GM21825 (cell line): ENCODE data around the gene CEP170.
A peak's percentile ranks its signal among the peaks of the same experiment; 100 is the strongest.

Experiments
- ATAC-seq: cut with Tn5 transposase; IDR thresholded peaks from one replicate; pipeline ENCODE4 v1.9.1; 2021; ENCODE audit warnings: mild to moderate bottlenecking, moderate library complexity; ENCODE audit not compliant: unreplicated experiment

The CEP170 gene

DNA sequence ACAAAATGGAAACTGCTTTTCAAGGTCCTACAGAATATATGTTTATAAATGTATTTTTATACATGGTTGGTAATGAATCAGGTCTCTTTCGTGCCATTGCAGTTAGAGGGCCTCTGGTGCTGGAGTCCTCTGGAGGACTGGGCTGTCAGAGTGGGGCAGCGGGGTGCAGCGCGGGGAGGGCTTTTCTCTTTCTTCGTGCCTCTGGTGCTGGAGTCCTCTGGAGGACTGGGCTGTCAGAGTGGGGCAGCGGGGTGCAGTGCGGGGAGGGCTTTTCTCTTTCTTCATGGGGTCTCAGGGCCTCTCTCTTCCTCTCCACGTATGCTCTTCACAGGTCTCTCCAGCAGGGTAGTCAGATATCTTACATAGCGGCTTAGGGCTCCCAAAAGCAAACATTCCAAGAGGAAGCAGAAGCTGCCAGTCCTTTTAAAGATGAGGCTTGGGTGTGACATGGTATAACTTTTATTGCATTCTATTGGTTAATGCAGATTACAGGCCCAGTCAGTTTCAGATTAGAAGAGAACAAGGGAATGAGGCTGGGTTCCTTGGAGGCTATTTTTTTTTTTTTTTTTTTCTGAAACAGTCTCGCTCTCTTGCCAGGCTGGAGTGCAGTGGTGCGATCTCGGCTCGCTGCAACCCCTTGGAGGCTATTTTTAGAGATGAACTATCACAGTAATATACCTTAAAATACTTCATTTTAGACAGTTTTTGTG is 13.8 kb upstream of the CEP170 start:
- ATAC-seq: no peak

DNA sequence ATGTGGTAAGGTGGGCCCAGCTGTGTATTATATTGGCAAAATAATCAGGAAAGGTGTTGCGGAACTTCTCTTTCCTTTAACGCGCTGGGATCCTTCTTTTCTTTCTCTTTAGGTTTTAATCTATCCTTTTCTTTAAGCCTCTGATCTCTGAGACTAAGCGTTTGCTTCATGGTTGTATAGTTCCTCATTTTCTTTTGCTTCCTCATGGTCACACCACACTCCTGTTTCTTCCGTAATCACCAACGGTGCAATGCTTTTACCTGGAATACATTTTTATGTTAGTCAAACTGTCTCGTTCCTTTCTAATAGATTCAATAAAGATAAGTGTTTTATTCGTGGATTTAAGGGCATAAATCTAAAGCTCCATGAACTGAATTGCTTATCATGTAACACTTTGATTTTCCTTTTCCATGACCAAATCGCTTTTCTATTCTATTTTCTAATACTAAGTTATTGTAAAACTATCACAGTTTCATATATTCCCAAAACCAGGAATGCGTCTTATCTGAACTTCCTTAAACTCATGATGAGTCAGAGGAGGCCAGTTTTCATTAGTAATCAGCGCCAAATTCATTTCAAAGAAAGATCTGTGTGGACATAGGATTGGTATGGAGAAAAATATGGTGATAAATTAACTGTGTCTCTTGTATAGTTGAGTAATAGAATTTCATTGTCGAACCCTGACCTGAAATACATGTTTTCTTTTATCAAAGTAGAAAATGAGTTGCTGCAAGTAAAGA is 13.0 kb upstream of the CEP170 start:
- ATAC-seq: no peak

DNA sequence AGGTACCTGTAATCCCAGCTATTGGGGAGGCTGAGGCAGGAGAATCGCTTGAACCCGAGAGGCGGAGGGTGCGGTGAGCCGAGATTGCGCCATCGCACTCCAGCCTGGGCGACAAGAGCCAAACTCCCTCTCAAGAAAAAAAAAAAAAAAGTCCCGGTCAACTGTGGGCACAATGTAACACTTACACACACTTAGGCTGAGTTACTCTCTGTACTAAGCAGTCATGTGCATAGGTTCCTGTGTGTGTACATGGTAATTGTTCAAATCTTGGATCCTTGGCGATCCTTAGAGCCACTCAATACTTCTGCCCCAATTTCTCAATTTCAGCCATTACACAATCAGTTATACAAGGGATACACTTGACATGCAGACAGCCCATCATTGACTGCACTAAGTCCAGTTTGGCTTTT is 12.4 kb upstream of the CEP170 start:
- no peak for ATAC-seq

DNA sequence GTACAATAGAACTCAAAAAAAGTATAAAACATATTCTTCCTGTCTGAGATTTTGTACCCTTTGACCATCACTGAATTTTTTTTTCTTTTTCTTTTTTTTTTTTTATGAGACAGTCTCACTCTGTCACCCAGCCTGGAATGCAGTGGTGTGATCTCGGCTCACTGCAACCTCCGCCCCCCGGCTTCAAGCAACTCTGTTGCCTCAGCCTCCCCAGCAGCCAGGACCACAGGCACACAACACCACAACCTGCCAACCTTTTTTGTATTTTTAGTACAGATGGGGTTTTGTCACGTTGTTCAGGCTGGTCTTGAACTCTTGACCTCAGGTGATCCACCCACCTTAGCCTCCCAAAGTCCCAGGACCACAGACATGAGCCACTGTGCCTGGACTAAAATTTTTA is 11.2 kb upstream of the CEP170 start:
- no peak for ATAC-seq

DNA sequence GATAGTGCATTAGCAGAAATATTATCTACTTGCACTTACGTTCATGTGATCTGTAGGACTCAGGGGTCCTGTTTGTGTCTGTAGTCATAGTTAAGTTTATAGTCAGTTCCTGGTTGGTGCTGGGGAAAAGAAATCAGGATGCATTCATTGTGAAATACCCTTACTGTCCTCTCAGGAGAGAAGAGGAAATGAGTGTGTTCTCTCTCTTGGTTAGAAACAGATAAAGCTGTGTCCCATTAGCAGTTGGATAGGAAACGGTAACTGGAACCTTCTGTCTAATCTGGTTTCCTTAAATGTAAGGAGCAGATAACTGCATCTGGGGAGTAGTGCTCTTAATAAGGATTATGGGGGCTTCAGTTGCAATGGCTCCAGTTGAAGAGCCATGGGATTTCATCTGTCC is 9.6 kb upstream of the CEP170 start:
- ATAC-seq: peak; percentile 51

DNA sequence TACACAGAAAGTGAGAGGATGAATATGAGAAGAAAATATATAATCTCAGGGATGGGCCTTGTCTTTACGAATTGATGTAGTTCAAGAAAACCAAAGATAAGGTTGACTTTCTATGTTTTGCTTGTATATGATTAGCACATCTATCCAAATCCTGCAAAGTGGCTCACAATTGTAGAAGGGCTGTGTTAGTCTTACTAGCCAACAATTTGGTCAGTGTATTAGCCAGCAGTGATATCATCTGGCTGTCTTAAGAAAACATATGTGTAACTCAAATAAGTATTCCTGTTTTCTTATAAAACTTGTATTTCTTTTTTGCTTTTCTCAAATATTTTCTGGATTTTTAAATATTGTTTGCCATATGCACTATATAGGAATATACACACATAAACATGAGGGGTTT is 6.3 kb upstream of the CEP170 start:
- ATAC-seq: no peak

DNA sequence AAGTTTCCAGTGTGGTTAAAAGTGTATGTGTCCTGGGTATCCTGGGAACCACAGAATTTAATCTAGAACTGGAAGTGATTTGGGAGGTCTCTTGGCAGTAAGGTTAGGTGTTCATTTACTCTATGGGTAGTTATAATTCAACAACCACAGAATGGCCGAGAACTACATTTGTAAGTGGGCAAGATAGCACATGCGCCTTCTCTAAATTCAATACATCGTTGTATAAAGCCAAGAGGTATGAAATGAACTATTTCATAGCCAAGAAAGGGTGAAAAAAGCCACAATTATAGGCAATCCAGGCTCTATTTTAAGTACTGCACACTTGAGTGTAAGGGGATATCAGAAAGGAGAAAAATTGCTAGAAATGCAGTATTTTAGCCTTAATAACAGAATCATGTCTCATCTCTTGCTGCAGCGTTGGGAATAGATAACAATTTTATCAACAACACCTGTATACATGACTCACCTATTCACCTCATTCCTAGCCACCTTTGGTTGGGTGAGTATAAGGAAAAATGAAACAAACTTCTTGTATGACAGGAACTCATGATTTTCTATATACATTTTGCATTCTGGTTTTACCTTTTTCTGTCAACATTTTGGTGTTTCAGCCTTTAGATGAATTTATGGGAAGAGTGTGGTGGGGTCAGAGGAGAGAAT is 5.3 kb upstream of the CEP170 start:
- no peak for ATAC-seq

DNA sequence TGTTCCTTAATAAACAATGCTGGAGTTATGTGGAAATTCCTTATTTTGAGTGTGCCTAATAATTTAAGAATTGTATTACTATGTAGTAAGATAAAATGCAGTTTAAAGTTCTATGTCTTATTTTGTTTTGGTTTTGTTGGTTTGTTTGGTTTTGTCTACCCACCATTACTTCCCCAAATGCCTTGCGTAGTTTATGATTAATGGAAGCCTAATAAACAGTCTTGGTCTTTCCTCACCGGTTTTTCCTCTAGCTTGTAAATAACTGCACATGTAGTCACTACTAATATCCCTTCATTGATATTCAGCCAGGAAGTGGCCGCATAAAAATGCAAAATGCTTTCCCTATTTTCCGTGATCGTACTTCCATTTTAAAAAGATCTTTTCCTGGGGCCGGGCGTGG is 3.6 kb upstream of the CEP170 start:
- ATAC-seq: no peak

DNA sequence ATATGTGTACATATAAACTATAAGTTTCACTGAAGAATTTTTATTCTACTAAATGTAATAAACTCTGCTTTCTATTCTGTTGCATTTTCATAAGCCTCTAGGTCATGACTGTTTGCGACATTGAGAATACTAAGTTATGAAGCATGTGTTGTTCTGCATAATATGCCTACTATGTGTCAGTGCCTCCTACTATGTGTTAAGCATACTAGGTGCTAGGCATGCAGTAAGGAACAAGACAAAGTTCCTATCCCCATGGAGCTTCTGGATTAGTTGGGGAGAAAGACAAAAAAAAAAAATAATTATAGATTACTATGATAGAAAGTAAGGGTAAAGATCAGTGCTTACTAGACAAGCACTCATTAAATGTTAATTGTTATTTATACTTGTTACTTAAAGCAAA is 2.1 kb upstream of the CEP170 start:
- ATAC-seq: no peak

DNA sequence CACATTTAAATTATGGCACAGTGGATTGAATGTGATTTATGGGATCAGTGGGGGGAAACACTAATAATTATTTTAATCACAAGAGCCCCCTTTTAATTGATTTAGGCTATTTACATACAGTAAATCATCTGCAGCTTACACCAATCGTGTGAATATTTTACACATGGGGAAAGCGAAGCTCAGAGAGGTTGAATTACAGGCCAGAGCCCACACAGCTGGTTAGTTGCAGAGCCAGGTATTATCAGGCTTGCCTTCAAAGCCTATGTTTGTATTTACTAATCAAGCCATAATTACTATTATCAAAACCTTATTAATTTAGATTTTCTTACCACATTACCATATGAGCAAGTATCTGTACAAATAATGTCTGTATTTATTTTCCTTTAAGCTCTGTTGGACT is 1.5 kb upstream of the CEP170 start:
- no peak for ATAC-seq

DNA sequence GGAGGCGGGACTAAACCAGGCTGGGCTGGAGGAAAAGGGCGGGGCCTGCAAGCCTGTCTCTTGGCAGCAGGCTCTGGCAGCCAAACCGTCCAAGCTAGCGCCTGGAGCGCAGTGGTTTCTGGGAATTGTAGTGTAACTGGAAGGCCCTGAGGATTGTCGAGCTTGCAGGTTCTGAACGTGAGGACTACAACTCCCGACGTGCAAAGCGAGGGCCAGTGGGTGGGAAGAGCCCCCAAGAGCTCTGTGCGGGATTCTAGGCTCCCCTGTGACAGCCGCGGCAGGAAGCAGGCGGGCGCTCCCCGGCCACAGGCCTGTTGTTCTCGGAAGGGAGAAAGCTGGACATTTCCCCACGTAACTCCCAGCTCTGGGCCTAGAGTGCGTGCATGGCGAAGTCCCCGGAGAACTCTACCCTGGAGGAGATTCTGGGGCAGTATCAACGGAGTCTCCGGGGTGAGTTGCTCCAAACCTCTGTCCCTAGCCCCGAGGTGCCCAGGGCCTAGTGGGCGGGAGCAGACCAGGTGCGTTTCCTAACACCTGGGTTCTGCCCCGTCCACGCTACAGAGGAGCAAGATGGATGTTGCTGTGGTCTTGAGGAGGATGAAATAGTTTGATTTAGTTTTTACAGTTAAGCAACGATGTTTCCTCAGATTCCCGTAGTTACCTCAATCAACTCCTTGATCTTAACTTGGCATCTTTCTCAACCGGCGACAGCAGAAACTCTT is 871 bp upstream of the CEP170 start, which contains the start of gene SDCCAG8:
Gene SDCCAG8, plus strand, starts transcription at position 251 of the 722 bp plus-strand sequence. Its CDS starts 133 bp downstream, at position 384.
- ATAC-seq: peak; percentile 70

DNA sequence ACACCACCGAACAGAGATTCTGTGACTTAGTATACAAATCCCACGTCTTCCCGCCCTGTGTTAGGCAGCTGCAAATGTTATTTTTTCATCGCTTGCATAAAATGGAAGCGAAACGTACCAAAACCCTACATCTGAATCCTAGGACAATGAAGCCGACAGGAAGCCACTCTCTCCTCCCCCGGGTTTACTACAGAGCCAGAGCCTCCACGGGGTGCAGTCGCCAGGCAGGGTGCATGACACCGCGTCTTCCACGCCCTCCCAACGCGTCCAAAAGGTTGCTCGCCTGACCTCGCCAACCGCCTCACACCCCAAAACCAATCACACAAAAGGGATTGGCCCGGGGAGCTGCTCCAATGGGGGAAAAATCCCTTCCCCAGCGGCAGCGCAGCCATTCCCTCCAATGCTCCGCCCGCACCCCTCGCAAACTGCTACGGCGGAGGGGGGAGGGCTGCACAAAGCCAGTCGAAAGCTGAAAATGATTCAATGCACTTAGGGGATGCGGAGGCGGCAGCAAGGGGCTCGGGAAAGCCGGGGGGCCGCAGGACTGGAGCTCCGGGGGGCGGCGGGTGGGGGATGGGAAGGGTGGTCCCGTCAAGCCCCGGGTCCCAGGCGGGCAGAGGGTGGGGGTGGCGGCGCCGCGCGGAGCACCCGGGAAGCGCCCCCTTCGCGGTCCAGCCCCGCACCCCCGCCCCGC is 701 bp downstream of the CEP170 start:
- peak; percentile 25 for ATAC-seq

DNA sequence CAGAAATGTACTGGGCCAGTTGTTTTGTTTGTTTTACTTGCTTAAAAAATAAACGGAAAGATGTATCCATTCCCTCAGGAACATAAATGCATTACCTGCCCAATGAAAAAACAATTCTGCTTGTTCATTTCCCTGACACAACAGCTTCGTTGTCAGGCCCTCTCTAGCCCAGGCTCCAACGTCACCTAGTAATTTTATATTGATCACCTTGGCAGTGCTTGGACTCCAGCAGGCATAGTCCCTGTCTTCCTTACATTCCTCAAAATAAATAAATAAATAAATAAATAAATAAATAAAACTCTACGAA is 1.2 kb downstream of the CEP170 start:
- ATAC-seq: no peak

DNA sequence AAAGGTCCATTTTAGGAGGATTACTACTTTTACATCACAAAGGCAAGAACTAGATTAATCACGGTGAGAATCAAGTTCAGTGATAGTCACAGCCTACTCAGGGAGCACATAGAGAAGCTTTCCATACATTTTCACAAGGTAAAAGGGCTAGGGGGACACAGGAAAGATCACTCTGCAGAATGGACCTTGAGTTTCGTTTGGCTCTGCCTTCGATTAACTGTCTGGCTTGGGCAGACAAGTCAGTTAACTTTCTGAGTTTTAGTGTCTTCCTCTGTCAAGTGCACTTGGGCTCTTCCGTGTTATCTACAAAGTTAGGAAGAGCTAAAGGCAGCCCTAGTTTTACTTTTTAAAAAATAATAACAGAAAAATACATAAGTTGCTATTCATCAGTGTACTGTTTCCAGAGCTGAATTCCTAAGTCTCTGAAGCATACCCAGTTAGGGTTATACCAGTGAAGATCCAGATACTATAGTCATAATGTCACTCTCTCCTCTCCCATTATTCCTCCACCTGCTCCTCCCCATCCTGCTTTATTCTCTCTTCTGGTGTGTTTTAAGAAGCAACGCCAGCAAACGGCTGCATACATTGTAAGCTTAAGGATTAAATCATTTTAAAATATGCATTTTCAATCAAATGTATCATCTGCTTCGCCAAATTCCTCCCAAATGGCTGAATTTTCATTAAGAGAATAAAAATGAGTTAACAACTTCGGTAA is 1.7 kb downstream of the CEP170 start:
- no peak for ATAC-seq

DNA sequence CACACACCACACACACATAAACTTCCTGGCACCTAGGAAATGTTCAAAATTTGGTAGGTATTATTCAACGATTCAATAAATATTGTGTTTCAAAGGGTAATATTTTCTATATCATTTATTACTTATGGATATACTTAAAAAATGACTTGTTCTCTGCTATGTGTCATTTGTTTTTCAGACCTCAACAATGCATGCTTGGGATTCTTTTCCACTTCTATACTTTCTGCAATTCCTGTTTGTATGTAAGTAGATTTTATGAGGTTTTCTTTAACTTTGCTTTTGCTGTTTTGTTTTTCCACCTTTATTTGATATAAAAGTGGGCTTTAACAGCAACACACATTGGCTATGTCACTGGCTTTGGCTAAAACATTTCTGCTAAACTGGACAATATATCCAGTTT is 3.5 kb downstream of the CEP170 start:
- ATAC-seq: no peak

DNA sequence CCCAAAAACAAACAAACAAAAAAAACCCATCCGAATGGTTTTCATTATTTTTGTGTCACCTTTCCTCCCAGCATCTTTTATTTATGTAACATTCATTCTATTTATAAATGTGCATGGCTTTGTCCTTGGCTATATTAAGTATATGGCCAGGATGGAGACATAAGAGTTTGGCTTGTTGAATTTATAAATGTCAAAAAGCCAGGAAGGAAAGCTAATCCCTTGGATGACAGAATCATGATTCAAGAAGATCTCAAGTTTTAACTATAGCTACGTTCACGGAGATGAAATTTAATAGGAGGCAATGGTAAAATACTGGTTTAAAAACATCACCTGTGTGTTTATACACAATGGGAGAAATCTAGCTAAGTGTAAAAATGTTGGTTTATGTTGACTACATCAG is 5.0 kb downstream of the CEP170 start:
- ATAC-seq: no peak

DNA sequence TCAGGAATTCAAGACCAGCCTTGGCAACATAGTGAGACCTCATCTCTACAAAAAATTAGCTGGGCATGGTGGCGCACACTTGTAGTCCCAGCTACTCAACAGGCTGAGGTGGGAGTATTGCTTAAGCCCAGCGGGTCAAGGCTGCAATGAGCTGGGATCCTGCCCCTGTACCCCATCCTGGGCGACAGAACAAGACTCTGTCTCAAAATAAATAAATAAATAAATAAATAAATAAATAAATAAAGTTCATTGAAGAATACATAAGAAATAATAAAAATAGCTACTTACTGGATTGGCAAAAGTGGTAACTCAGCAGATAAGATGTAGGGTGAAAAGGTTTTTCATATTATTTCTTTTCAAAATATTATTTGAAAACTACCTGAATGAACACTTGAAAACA is 5.9 kb downstream of the CEP170 start:
- no peak for ATAC-seq

DNA sequence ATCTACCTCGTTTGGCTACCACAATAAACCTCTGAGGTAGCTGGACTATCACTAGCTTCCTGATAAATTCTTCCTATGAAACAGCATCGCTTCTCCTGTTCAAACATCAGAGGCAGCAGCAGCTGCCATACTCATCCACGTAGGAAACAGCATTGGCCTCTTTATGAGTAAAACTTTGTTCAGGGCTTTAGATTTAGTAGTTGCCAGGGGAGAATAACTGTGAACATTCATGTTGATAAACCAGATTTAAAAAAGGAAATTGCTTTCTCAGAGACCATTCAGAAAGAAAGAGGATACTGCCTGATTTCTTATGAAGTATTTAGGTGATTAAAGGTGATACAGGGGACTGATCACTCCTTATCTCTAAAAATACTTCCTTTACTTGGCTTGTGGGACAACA is 7.2 kb downstream of the CEP170 start:
- no peak for ATAC-seq

DNA sequence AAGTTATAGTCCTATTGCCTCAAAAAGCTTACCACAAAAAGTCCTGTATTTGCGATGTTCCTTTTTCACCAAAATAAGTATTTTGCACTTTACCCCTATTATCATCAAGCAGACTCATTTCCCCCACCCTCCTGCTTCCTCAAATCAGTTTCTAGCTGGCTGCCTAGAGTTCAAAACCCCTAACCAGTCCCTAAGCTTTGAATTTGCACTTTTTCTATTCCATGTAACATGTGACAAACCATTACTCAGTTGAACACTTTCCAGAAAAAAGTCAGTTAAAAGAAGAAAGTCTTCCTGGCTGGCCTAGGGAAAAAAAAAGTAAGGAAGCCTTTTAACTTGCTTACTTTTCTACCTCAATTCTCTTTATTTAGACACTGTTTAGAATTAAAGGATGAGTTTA is 8.2 kb downstream of the CEP170 start:
- ATAC-seq: no peak

DNA sequence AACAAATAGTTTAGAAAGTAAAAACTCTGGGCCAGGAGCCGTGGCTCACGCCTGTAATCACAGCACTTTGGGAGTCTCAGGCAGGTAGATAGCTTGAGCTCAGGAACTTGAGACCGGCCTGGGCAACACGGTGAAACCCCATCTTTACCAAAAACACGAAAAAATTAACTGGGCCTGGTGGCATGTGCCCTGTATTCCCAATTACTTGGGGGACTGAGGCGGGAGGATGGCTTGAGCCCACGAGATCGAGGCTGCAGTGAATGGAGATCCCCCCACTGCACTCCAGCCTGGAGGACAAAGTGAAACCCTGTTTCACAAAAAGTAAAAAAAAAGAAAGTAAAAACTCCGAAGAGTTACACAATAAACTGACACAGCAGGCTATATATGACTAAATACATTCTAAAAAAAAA is 10.6 kb downstream of the CEP170 start:
- ATAC-seq: no peak
